IMR-90 (cell line): ENCODE data around the gene ZNF609. TPM values are rescaled to one million over a fixed set of nuclear protein-coding genes. Genes with fewer than 3 reads are reported as not detected.

Source experiments
- ATAC-seq: fragments of 200-7000 bp; cut with Tn5 transposase; 2 replicates; pipeline ENCODE4 v1.9.1; 2020; ENCODE audit warnings: low read depth, mild to moderate bottlenecking, moderate library complexity
- BruUV-seq: library from RNA; stranded (reverse); fragments of 400-500 nt; replicated peaks from 2 replicates; lab custom pipeline; 2021; lab: Mats Ljungman, UMichigan
- CTCF ChIA-PET: fragments of 300-600 bp; formaldehyde crosslinking; extraction: SDS; loops from one replicate; lab custom pipeline; 2021; ENCODE audit warnings: antibody characterized with exemption; lab: Yijun Ruan, JAX
- POLR2A ChIA-PET: fragments of 300-600 bp; sonication (Branson Sonifier 250); formaldehyde crosslinking; loops from one replicate; lab custom pipeline; 2022; ENCODE audit warnings: antibody characterized with exemption; ENCODE audit not compliant: unreplicated experiment; lab: Charles Lee
- DNase-seq: peaks from one replicate; pipeline ENCODE4 v3.0.0; 2013
- H2AFZ ChIP-seq: replicated peaks from 2 replicates; pipeline ENCODE3; 2013; ENCODE audit warnings: low read length, mild to moderate bottlenecking; ENCODE audit not compliant: poor library complexity
- H2AK5ac ChIP-seq: 2 replicates; pipeline ENCODE4 v1.6.1; 2013; ENCODE audit warnings: low read depth, low read length, inconsistent platforms
- H2AK9ac ChIP-seq: replicated peaks from 2 replicates; pipeline ENCODE3; 2013; ENCODE audit warnings: mild to moderate bottlenecking, low read depth, low read length, moderate library complexity; ENCODE audit not compliant: poor library complexity
- H2BK120ac ChIP-seq: 2 replicates; pipeline ENCODE4 v1.6.1; 2013; ENCODE audit warnings: low read depth, low read length, inconsistent platforms
- H2BK15ac ChIP-seq: 3 replicates; pipeline ENCODE4 v1.6.1; 2013; ENCODE audit warnings: low read depth, low read length, inconsistent platforms
- H2BK20ac ChIP-seq: 2 replicates; pipeline ENCODE4 v1.6.1; 2013; ENCODE audit warnings: low read depth, mild to moderate bottlenecking, inconsistent platforms, low read length, moderate library complexity
- H2BK5ac ChIP-seq: 2 replicates; pipeline ENCODE4 v1.6.1; 2013; ENCODE audit warnings: mild to moderate bottlenecking, low read depth, low read length, inconsistent platforms; ENCODE audit not compliant: poor library complexity, severe bottlenecking
- H3K14ac ChIP-seq: replicated peaks from 2 replicates; pipeline ENCODE4 v1.6.1; 2013; ENCODE audit warnings: low read depth, low read length, inconsistent platforms
- H3K18ac ChIP-seq: 2 replicates; pipeline ENCODE4 v1.6.1; 2013; ENCODE audit warnings: low read depth, low read length, control low read depth
- H3K23ac ChIP-seq: 2 replicates; pipeline ENCODE4 v1.6.1; 2013; ENCODE audit warnings: low read depth, low read length, inconsistent platforms
- H3K27ac ChIP-seq: 2 replicates; pipeline ENCODE4 v1.5.1; 2013; ENCODE audit warnings: mild to moderate bottlenecking, control low read depth, low read length; ENCODE audit not compliant: insufficient read depth
- H3K27me3 ChIP-seq: 2 replicates; pipeline ENCODE4 v1.6.1; 2013; ENCODE audit warnings: low read length; ENCODE audit not compliant: control insufficient read depth, insufficient read depth
- H3K36me3 ChIP-seq: 2 replicates; pipeline ENCODE4 v1.6.1; 2013; ENCODE audit warnings: low read length, mixed read lengths; ENCODE audit not compliant: control insufficient read depth, insufficient read depth
- H3K4ac ChIP-seq: 2 replicates; pipeline ENCODE4 v1.6.1; 2013; ENCODE audit warnings: low read depth, low read length, inconsistent platforms
- H3K4me1 ChIP-seq: 2 replicates; pipeline ENCODE4 v1.6.1; 2013; ENCODE audit warnings: low read length, mixed read lengths; ENCODE audit not compliant: control insufficient read depth, insufficient read depth
- H3K4me2 ChIP-seq: 2 replicates; pipeline ENCODE4 v1.6.1; 2013; ENCODE audit warnings: low read depth, mild to moderate bottlenecking, control low read depth, low read length, moderate library complexity
- H3K4me3 ChIP-seq: 2 replicates; pipeline ENCODE4 v1.5.1; 2013; ENCODE audit warnings: low read depth, mild to moderate bottlenecking, control low read depth, low read length, moderate library complexity; ENCODE audit not compliant: insufficient read depth
- H3K56ac ChIP-seq: 2 replicates; pipeline ENCODE4 v1.6.1; 2013; ENCODE audit warnings: low read length, inconsistent platforms; ENCODE audit not compliant: insufficient read depth; ENCODE audit errors: extremely low read depth
- H3K79me1 ChIP-seq, 2 experiments: 2 replicates each; pipeline ENCODE4 v1.6.1; 2013; ENCODE audit warnings: low read length in 2 of 2, inconsistent platforms in 1 of 2, low read depth in 1 of 2
- H3K9ac ChIP-seq: 2 replicates; pipeline ENCODE4 v1.6.1; 2013; ENCODE audit warnings: low read depth, low read length, control low read depth
- H3K9me1 ChIP-seq: 2 replicates; pipeline ENCODE4 v1.6.1; 2013; ENCODE audit warnings: low read length, inconsistent platforms; ENCODE audit not compliant: insufficient read depth
- H3K9me3 ChIP-seq: 2 replicates; pipeline ENCODE4 v1.6.1; 2013; ENCODE audit warnings: low read length; ENCODE audit not compliant: control insufficient read depth, insufficient read depth
- H4K20me1 ChIP-seq: 2 replicates; pipeline ENCODE4 v1.6.1; 2013; ENCODE audit warnings: low read length, inconsistent platforms; ENCODE audit not compliant: insufficient read depth
- H4K5ac ChIP-seq: 2 replicates; pipeline ENCODE4 v1.6.1; 2013; ENCODE audit warnings: mild to moderate bottlenecking, low read depth, low read length, control low read depth
- H4K8ac ChIP-seq, 2 experiments: 2 replicates each; pipeline ENCODE4 v1.6.1; 2013; ENCODE audit warnings: low read depth in 2 of 2, low read length in 2 of 2, control low read depth in 1 of 2, inconsistent platforms in 1 of 2
- H4K91ac ChIP-seq: 2 replicates; pipeline ENCODE4 v1.6.1; 2013; ENCODE audit warnings: low read depth, low read length, inconsistent platforms; ENCODE audit not compliant: insufficient read depth
- BHLHE40 ChIP-seq: fragments of 150-350 bp; IDR thresholded peaks from 2 replicates; pipeline ENCODE4 v1.6.1; 2016; ENCODE audit warnings: mild to moderate bottlenecking, low read depth, low read length
- CEBPB ChIP-seq: IDR thresholded peaks from 2 replicates; pipeline ENCODE4 v1.6.1; 2012; ENCODE audit warnings: low read depth, low read length, improper control_type of control experiment
- CHD1 ChIP-seq: IDR thresholded peaks from 2 replicates; pipeline ENCODE4 v1.6.1; 2012; ENCODE audit warnings: low read depth, low read length, improper control_type of control experiment
- CTCF ChIP-seq: conservative IDR thresholded peaks from 2 replicates; pipeline ENCODE4 v1.5.1; 2012; ENCODE audit warnings: mild to moderate bottlenecking, low read depth, low read length, improper control_type of control experiment
- ELK1 ChIP-seq: fragments of 150-350 bp; IDR thresholded peaks from 2 replicates; pipeline ENCODE4 v1.6.1; 2016; ENCODE audit warnings: low read depth, mild to moderate bottlenecking, low read length, moderate library complexity, borderline replicate concordance
- FOS ChIP-seq: fragments of 150-350 bp; IDR thresholded peaks from 2 replicates; pipeline ENCODE4 v1.6.1; 2016; ENCODE audit warnings: low read depth, low read length
- MAFK ChIP-seq: IDR thresholded peaks from 2 replicates; pipeline ENCODE4 v1.6.1; 2012; ENCODE audit warnings: low read depth, low read length, improper control_type of control experiment
- MAZ ChIP-seq: IDR thresholded peaks from 2 replicates; pipeline ENCODE4 v1.6.1; 2012; ENCODE audit warnings: low read depth, mild to moderate bottlenecking, low read length, improper control_type of control experiment, moderate library complexity, borderline replicate concordance
- MXI1 ChIP-seq: IDR thresholded peaks from 2 replicates; pipeline ENCODE4 v1.6.1; 2012; ENCODE audit warnings: low read depth, mild to moderate bottlenecking, low read length, moderate library complexity, borderline replicate concordance
- NFE2L2 ChIP-seq: fragments of 150-350 bp; IDR thresholded peaks from 2 replicates; pipeline ENCODE4 v1.6.1; 2016; ENCODE audit warnings: low read depth, mild to moderate bottlenecking, low read length
- POLR2A ChIP-seq: IDR thresholded peaks from 2 replicates; pipeline ENCODE4 v1.6.1; 2012; ENCODE audit warnings: mild to moderate bottlenecking, low read depth, low read length
- RAD21 ChIP-seq: IDR thresholded peaks from 2 replicates; pipeline ENCODE4 v1.6.1; 2012; ENCODE audit warnings: low read length, improper control_type of control experiment
- RCOR1 ChIP-seq: IDR thresholded peaks from 2 replicates; pipeline ENCODE4 v1.6.1; 2012; ENCODE audit warnings: mild to moderate bottlenecking, low read length, improper control_type of control experiment; ENCODE audit not compliant: insufficient replicate concordance
- RFX5 ChIP-seq: IDR thresholded peaks from 2 replicates; pipeline ENCODE4 v1.8.0; 2012; ENCODE audit warnings: low read depth, mild to moderate bottlenecking, low read length, moderate library complexity
- SMC3 ChIP-seq: fragments of 150-350 bp; IDR thresholded peaks from 2 replicates; pipeline ENCODE4 v1.6.1; 2016; ENCODE audit warnings: low read depth, mild to moderate bottlenecking, antibody characterized with exemption, low read length, moderate library complexity
- USF2 ChIP-seq: fragments of 150-350 bp; IDR thresholded peaks from 2 replicates; pipeline ENCODE4 v1.6.1; 2017; ENCODE audit warnings: mild to moderate bottlenecking, antibody characterized with exemption, low read length, low read depth
- WGBS, 2 experiments: methylation state at CpG; one replicate each; pipeline versions ENCODE4 v1.1.5 to v1.1.7; 2013; ENCODE audit warnings: missing lambda C conversion rate in 2 of 2; ENCODE audit not compliant: insufficient read length in 1 of 2; ENCODE audit errors: extremely low coverage in 2 of 2; 5-methylcytosine and 5-hydroxymethylcytosine counted together
- dilution Hi-C: fragments of 300-500 bp; cut with HindIII; formaldehyde crosslinking; loops from one replicate; pipeline ENCODE4 v1.14.3; 2018; ENCODE audit warnings: low sequenced_read_pairs; ENCODE audit not compliant: unreplicated experiment
- in situ Hi-C: fragments of 300-500 bp; cut with MboI; formaldehyde crosslinking; loops from 3 replicates; pipeline ENCODE4 v1.14.3; 2019; ENCODE audit warnings: low sequenced_read_pairs, inconsistent platforms, mixed read lengths
- intact Hi-C: fragments of 100-400 bp; cut with micrococcal nuclease; formaldehyde crosslinking; loops from 2 replicates; pipeline ENCODE4 v1.10.0; 2022
- polyA plus RNA-seq, 3 experiments: library from polyadenylated mRNA; depleted of rRNA; stranded (reverse); fragments of >200 nt; gene quantifications; 2 replicates each; pipeline ENCODE4 v1.2.3, GENCODE V29; 2012; ENCODE audit warnings: low replicate concordance in 1 of 3
- total RNA-seq: library from RNA; depleted of rRNA; stranded (reverse); fragments of >200 nt; gene quantifications from 2 replicates; pipeline ENCODE4 v1.2.3, GENCODE V29; 2012

Gene ZNF609
- total and polyA plus RNA-seq, 2 of the 4 experiments (the other 2 are of a cell fraction), result 10.4 to 12.5 TPM

GRCh38 chr15:64653757-64654156 lies 193.4 kb downstream of the ZNF609 start:
- H3K14ac ChIP-seq, result no peak overlapping the region
- WGBS, 2 experiments, result no CpG with 5 or more reads among the region's 3 CpGs
- no peak overlapping the region for H3K4me3 ChIP-seq
- ChIA-PET CTCF (interaction anchor here (0.6 to 1.4 kb wide), 7 partner anchors 8 to 480 kb away, joined by 3 to 5 read pairs (median 4); no protein-coding TSS in a partner anchor), POLR2A (no interaction called here)
- H3K9me1 ChIP-seq, result peaks cover 6% of the 10 kb centered on the region; the same call in 1 of the 2 replicates
- no peak overlapping the region for H4K8ac ChIP-seq
- no peaks in the 10 kb centered on the region for H3K27me3 ChIP-seq
- no peaks in the 10 kb centered on the region for H3K9me3 ChIP-seq
- no peak overlapping the region for H3K4me2 ChIP-seq
- DNase-seq, result peak; percentile 31
- H2AK9ac ChIP-seq, result no peak overlapping the region
- no peak overlapping the region for H2AK5ac ChIP-seq
- H2BK120ac ChIP-seq, result no peak overlapping the region
- in situ Hi-C loops (loop anchor here (25.0 kb wide), 1 partner anchor 466 kb away; no protein-coding TSS in a partner anchor), dilution Hi-C loops (no loop called here), intact Hi-C loops (loop anchor here (1.0 kb wide), 2 partner anchors 38 to 226 kb away; no protein-coding TSS in a partner anchor)
- no peak overlapping the region for H4K91ac ChIP-seq
- BruUV-seq, result no TSS peak
- peaks cover 3% of the 10 kb centered on the region; the same call in 1 of the 2 replicates for H3K36me3 ChIP-seq
- peaks cover 17 to 61% of the 10 kb centered on the region in 2 experiments for H3K79me1 ChIP-seq
- H2BK20ac ChIP-seq, result no peak overlapping the region
- peaks cover 7% of the 10 kb centered on the region for H3K4me1 ChIP-seq
- H4K5ac ChIP-seq, result no peak overlapping the region
- no peak overlapping the region for H3K23ac ChIP-seq
- H2BK15ac ChIP-seq, result no peak overlapping the region
- no peak overlapping the region for H3K4ac ChIP-seq
- H3K56ac ChIP-seq, result no peak overlapping the region
- no peak overlapping the region for H3K9ac ChIP-seq
- peak; percentile 39; the same call in 1 of the 2 replicates for TF ChIP-seq SMC3
- no peak for TF ChIP-seq NFE2L2
- no peak for TF ChIP-seq MAFK
- no peak for TF ChIP-seq RFX5
- no peak for TF ChIP-seq BHLHE40
- no peak for TF ChIP-seq CHD1
- TF ChIP-seq RAD21, result peak; percentile 53
- no peak for TF ChIP-seq POLR2A
- TF ChIP-seq RCOR1, result no peak
- TF ChIP-seq MAZ, result no peak
- TF ChIP-seq FOS, result no peak
- no peak for TF ChIP-seq MXI1
- TF ChIP-seq ELK1, result no peak
- no peak for TF ChIP-seq USF2
- TF ChIP-seq CTCF, result peak; percentile 47
- no peak for TF ChIP-seq CEBPB
- no peak overlapping the region for H2AFZ ChIP-seq
- H3K18ac ChIP-seq, result no peak overlapping the region
- H4K20me1 ChIP-seq, result peaks cover 5% of the 10 kb centered on the region; the same call in 1 of the 2 replicates
- ATAC-seq, result peak; percentile 47; the same call in 1 of the 2 replicates
- no peak overlapping the region for H3K27ac ChIP-seq
- H2BK5ac ChIP-seq, result no peak overlapping the region
